Right lobe of liver (tissue), 4 donors: Measurements from ENCODE around the gene C1QL1.

Experiments used
- POLR2A ChIP-seq: fragments of 450-650 bp; IDR thresholded peaks from one replicate; pipeline ENCODE4 v1.6.1; 2017; ENCODE audit warnings: antibody characterized with exemption, mild to moderate bottlenecking
- TF ChIP-seq, protein P1 (sequence below), 4 donors: fragments of 200-600 bp in 3 of 4; fragments of 450-650 bp in 1 of 4; IDR thresholded peaks; one replicate each; pipeline versions ENCODE4 v1.5.1 to v1.8.0; 2016 to 2022; ENCODE audit warnings: antibody characterized with exemption in 4 of 4, mild to moderate bottlenecking in 2 of 4
- donor health status: DM: no; HTN: no; CAD: no.
- donor health status: DM: no; HTN: no; CAD: no.
- donor health status: DM: no; HTN: yes; CAD: no.

DNA sequence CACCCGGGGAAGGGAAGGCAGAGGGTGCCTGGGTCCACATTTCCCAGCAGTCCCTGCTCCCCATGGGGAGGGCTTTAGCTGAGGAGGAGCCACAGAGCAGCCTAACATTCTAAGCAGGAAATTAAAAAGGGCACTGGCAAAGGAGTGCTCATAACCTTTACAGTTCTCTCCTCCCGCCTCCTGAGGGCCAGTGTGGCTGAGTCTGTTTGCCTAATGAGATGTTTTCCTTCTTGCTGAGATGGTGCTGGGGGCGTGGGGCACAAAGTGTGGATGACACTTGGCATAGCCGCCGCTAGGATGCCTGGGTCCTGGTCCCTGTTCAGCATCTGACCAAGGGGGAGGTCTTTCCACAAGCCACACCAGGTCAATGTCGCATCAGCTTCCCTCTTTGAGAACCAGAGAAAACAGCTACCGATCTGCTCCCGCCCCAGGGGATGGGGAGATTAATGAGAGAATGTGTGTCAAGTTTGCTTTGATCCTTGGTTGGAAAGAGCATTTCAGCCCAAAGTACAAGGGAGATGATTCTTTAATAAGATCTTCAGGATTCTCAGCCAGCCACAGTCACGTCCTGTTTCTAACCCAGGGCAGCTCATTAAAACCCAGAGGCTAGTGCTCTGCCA is 26.3 kb downstream of the C1QL1 start:
- TF ChIP-seq, protein P1, sequence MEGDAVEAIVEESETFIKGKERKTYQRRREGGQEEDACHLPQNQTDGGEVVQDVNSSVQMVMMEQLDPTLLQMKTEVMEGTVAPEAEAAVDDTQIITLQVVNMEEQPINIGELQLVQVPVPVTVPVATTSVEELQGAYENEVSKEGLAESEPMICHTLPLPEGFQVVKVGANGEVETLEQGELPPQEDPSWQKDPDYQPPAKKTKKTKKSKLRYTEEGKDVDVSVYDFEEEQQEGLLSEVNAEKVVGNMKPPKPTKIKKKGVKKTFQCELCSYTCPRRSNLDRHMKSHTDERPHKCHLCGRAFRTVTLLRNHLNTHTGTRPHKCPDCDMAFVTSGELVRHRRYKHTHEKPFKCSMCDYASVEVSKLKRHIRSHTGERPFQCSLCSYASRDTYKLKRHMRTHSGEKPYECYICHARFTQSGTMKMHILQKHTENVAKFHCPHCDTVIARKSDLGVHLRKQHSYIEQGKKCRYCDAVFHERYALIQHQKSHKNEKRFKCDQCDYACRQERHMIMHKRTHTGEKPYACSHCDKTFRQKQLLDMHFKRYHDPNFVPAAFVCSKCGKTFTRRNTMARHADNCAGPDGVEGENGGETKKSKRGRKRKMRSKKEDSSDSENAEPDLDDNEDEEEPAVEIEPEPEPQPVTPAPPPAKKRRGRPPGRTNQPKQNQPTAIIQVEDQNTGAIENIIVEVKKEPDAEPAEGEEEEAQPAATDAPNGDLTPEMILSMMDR (IDR thresholded peaks at IDR 0.05): no peak
- TF ChIP-seq POLR2A: no peak
